Nephron progenitor cell (in vitro differentiated cells): ENCODE data around the gene MRGPRF.

Source experiments
- DNase-seq: peaks from one replicate; pipeline ENCODE4 v3.0.0; 2021
- H3K27ac Mint-ChIP-seq: 2 replicates; pipeline ENCODE4 v1.8.0; 2021; ENCODE audit warnings: mild to moderate bottlenecking, moderate library complexity, mixed read lengths
- H3K27me3 Mint-ChIP-seq: 2 replicates; pipeline ENCODE4 v1.8.0; 2021; ENCODE audit warnings: mild to moderate bottlenecking, low read depth, mixed read lengths; ENCODE audit not compliant: poor library complexity
- H3K36me3 Mint-ChIP-seq: 2 replicates; pipeline ENCODE4 v1.8.0; 2021; ENCODE audit warnings: low read depth, mixed read lengths
- H3K4me1 Mint-ChIP-seq: 2 replicates; pipeline ENCODE4 v1.8.0; 2021; ENCODE audit warnings: mixed read lengths
- H3K4me3 Mint-ChIP-seq: 2 replicates; pipeline ENCODE4 v1.8.0; 2021; ENCODE audit warnings: mild to moderate bottlenecking, moderate library complexity, mixed read lengths
- H3K9me3 Mint-ChIP-seq: 2 replicates; pipeline ENCODE4 v1.8.0; 2021; ENCODE audit warnings: mild to moderate bottlenecking, moderate library complexity, mixed read lengths
- TF ChIP-seq, protein P1 (sequence below): fragments of 200-600 bp; sonication (generic); IDR thresholded peaks from 2 replicates; pipeline ENCODE4 v1.5.0; 2021; ENCODE audit warnings: antibody characterized with exemption

MRGPRF gene

DNA sequence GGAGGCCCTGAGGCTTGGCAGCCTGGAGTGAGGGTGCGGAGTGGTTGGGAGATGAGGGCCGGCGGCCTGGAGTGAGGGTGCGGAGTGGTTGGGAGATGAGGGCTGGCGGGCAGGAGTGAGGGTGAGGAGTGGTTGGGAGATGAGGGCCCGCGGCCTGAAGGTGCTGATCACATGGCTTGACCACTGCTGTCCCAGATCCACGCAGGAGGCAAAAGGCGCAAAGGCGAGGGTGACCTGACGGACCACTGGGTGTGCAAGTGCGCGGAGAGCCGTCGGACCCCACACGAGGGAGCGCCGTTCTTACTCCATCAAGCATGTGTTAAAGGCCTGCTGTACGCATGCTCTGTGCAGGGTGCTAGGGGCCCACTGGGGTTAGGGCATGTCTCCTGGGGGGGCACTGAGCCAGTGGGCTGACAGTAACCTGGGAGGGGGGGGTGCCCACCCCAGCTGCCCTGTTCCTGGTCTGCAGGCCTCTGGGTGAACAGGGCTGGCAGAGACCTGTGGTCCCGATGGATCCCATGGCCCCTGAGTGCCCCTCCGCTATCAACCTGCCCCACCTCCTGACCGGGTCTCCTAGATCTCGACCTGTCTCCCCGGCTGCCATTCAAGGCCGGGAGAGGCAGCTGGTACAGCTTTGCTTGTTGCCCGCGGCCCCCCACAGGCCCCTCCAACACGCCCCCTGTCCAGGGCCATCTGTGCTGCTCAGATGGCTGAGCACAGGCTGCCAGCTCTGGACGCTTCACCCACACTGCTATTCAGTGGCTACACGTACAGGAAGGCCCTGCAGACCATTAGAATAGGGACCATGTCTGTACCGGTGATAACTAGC, 53.4 kb downstream of the MRGPRF start:
- Mint-ChIP-seq H3K27me3 (peaks cover 2% of the 10 kb centered on the region), H3K36me3 (no peaks in the 10 kb centered on the region), H3K4me3 (no peak overlapping the region), H3K9me3 (peaks cover 7% of the 10 kb centered on the region), H3K27ac (no peak overlapping the region), H3K4me1 (peaks cover 10% of the 10 kb centered on the region)
- TF ChIP-seq, protein P1, sequence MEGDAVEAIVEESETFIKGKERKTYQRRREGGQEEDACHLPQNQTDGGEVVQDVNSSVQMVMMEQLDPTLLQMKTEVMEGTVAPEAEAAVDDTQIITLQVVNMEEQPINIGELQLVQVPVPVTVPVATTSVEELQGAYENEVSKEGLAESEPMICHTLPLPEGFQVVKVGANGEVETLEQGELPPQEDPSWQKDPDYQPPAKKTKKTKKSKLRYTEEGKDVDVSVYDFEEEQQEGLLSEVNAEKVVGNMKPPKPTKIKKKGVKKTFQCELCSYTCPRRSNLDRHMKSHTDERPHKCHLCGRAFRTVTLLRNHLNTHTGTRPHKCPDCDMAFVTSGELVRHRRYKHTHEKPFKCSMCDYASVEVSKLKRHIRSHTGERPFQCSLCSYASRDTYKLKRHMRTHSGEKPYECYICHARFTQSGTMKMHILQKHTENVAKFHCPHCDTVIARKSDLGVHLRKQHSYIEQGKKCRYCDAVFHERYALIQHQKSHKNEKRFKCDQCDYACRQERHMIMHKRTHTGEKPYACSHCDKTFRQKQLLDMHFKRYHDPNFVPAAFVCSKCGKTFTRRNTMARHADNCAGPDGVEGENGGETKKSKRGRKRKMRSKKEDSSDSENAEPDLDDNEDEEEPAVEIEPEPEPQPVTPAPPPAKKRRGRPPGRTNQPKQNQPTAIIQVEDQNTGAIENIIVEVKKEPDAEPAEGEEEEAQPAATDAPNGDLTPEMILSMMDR = no peak
- no peak for DNase-seq

DNA sequence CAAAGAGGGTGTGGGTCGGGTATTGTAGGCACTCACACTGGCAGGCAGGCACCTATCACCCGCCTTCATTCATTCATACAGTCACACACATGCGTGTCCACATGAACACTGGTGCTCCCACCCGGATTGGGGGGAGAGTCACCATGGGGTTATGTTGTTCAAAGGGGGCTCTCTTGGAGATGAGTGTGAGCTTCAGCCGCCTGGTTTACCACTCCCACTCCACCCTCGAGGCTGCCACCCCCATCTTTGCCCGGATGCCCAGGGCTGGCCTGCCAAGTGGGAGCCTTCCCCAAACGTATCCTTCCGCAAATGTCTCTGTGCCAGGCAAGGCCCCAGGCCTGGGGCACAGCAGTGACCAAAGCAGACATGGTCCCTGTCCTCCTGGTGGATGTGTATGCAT, 54.8 kb downstream of the MRGPRF start:
- no peaks in the 10 kb centered on the region for H3K36me3 Mint-ChIP-seq
- H3K27ac Mint-ChIP-seq = no peak overlapping the region
- H3K27me3 Mint-ChIP-seq = peaks cover 2% of the 10 kb centered on the region
- TF ChIP-seq, protein P1 = no peak
- no peaks in the 10 kb centered on the region for H3K9me3 Mint-ChIP-seq
- no peak overlapping the region for H3K4me3 Mint-ChIP-seq
- DNase-seq = no peak
- peaks cover 20% of the 10 kb centered on the region for H3K4me1 Mint-ChIP-seq

DNA sequence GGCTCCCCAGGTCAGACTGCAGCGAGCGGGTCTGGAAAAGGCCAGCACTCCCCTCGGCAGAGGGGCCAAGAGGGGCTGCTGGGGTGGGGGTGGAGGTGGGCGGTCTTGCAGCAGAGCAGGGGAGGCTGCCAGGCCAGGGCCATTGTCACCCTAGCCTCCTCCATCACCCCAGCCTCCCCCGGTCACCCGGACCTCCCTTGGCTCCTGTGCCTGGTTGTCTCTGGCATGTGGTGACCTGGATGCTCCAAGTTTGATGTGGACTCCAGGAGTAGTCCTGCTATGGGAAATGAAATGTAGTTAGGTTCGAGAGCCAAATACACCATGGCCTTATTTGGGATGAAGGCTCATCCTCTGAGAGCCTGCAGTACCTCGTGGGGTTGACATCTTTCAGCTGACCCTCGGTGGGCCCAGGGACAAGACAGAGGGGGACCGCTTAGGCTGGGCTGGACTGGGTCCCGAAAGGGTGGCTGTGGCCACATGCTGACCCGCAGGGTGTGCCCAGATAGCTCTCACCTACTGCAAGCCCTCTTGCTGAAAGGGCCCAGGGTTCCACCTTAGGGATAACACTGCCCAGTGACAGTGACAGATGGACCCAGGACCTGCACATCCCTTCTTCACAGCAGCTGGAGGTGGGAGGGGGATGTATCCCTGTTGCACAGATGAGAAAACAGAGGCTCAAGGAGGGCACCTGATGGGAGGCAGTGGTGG, 56.3 kb downstream of the MRGPRF start:
- no peak overlapping the region for H3K27ac Mint-ChIP-seq
- peaks cover 20% of the 10 kb centered on the region for H3K4me1 Mint-ChIP-seq
- DNase-seq = no peak
- no peaks in the 10 kb centered on the region for H3K9me3 Mint-ChIP-seq
- H3K36me3 Mint-ChIP-seq = no peaks in the 10 kb centered on the region
- TF ChIP-seq, protein P1 = no peak
- H3K4me3 Mint-ChIP-seq = no peak overlapping the region
- peaks cover 5% of the 10 kb centered on the region for H3K27me3 Mint-ChIP-seq

DNA sequence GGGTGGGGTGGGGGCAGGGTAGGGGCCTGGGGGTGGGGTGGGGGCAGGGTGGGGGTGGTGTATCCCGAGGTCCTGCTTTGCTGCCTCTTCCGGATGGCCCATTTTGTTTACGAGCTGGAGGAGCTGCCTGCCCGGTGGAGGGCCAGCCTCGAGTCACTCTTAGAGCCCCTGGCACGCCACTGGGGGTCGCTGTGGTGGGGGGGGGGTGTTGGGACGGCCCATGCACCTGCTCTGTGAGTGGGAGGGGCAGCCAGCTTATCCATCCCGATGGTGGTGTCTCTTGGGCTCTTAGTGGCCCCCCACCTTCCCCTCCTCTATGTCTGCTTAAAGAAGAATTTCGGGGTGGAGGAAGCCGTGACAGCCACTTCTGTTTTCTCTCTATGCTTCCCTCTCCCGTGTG, 56.9 kb downstream of the MRGPRF start:
- no peaks in the 10 kb centered on the region for H3K36me3 Mint-ChIP-seq
- no peak overlapping the region for H3K4me3 Mint-ChIP-seq
- no peak overlapping the region for H3K27ac Mint-ChIP-seq
- H3K4me1 Mint-ChIP-seq = peaks cover 20% of the 10 kb centered on the region
- TF ChIP-seq, protein P1 = no peak
- DNase-seq = peak; percentile 57
- H3K9me3 Mint-ChIP-seq = no peaks in the 10 kb centered on the region
- peaks cover 5% of the 10 kb centered on the region for H3K27me3 Mint-ChIP-seq

DNA sequence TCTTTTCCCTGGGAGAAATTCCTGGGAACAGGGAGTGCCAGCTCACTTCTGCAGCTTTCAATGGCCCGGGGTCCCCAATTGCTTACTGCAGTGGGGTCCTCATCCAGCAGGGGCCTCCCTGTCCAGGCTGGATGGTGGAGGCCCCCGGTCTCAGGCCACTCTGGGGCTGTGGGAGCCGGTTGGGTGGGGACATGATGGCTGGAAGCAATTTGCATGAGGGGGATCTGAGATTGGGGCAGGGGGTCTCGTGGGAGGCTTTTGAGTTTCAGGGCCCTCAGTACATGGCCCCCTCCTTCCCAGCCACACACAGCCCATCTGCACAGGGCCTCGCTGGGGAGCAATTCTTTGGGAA, 57.5 kb downstream of the MRGPRF start:
- no peaks in the 10 kb centered on the region for H3K36me3 Mint-ChIP-seq
- H3K9me3 Mint-ChIP-seq = no peaks in the 10 kb centered on the region
- no peak for DNase-seq
- H3K27me3 Mint-ChIP-seq = peaks cover 8% of the 10 kb centered on the region
- no peak overlapping the region for H3K4me3 Mint-ChIP-seq
- H3K27ac Mint-ChIP-seq = no peak overlapping the region
- TF ChIP-seq, protein P1 = no peak
- peaks cover 26% of the 10 kb centered on the region for H3K4me1 Mint-ChIP-seq
